SK-N-SH treated with all-trans-retinoic acid at 6 μM for 48 hours (cell line): ENCODE results near the gene UNC5C.

ENCODE experiments used
- ATAC-seq: fragments of 200-7000 bp; cut with Tn5 transposase; 3 replicates; pipeline ENCODE4 v1.9.1; 2020; ENCODE audit warnings: mild to moderate bottlenecking, moderate library complexity
- ARNTL ChIP-seq: fragments of 450-650 bp; formaldehyde crosslinking; IDR thresholded peaks from 2 replicates; pipeline ENCODE4 v1.5.0; 2020; ENCODE audit warnings: low read depth, mild to moderate bottlenecking, moderate library complexity, borderline replicate concordance
- BACH2 ChIP-seq: fragments of 250-450 bp; sonication (Bioruptor Pico); IDR thresholded peaks from 2 replicates; pipeline ENCODE4 v1.9.0; 2021; ENCODE audit warnings: mild to moderate bottlenecking, borderline replicate concordance
- CREB5 ChIP-seq: fragments of 250-450 bp; sonication (Bioruptor Pico); IDR thresholded peaks from 2 replicates; pipeline ENCODE4 v1.5.1; 2020; ENCODE audit warnings: low read depth, mild to moderate bottlenecking, moderate library complexity
- CSDC2 ChIP-seq: fragments of 250-450 bp; sonication (Bioruptor Pico); IDR thresholded peaks from 2 replicates; pipeline ENCODE4 v1.5.0; 2020; ENCODE audit warnings: mild to moderate bottlenecking, moderate library complexity
- CSRNP3 ChIP-seq: fragments of 250-450 bp; sonication (Bioruptor Pico); IDR thresholded peaks from 2 replicates; pipeline ENCODE4 v1.5.1; 2021; ENCODE audit warnings: mild to moderate bottlenecking, moderate library complexity
- ESRRG ChIP-seq: fragments of 250-450 bp; sonication (Bioruptor Pico); IDR thresholded peaks from 2 replicates; pipeline ENCODE4 v1.6.1; 2021; ENCODE audit warnings: mild to moderate bottlenecking
- GLIS3 ChIP-seq: fragments of 250-450 bp; sonication (Bioruptor Pico); IDR thresholded peaks from 2 replicates; pipeline ENCODE4 v1.5.0; 2020; ENCODE audit warnings: mild to moderate bottlenecking, moderate library complexity
- ISL1 ChIP-seq: fragments of 250-450 bp; sonication (Bioruptor Pico); IDR thresholded peaks from 2 replicates; pipeline ENCODE4 v2.1.2; 2022; ENCODE audit warnings: mild to moderate bottlenecking, moderate library complexity
- OSR1 ChIP-seq: fragments of 250-450 bp; sonication (Bioruptor Pico); IDR thresholded peaks from 2 replicates; pipeline ENCODE4 v1.8.0; 2022; ENCODE audit warnings: moderate library complexity, mild to moderate bottlenecking, inconsistent platforms
- PATZ1 ChIP-seq: fragments of 250-450 bp; sonication (Bioruptor Pico); IDR thresholded peaks from 2 replicates; pipeline ENCODE4 v1.8.0; 2020; ENCODE audit warnings: mild to moderate bottlenecking, moderate library complexity, borderline replicate concordance
- POU6F1 ChIP-seq: fragments of 250-450 bp; sonication (Bioruptor Pico); IDR thresholded peaks from 2 replicates; pipeline ENCODE4 v1.8.0; 2021; ENCODE audit warnings: low read depth, mild to moderate bottlenecking, moderate library complexity, borderline replicate concordance
- SNAI2 ChIP-seq: fragments of 250-450 bp; sonication (Bioruptor Pico); IDR thresholded peaks from 2 replicates; pipeline ENCODE4 v1.5.0; 2020; ENCODE audit warnings: mild to moderate bottlenecking, moderate library complexity
- TCF4 ChIP-seq: fragments of 250-450 bp; sonication (Bioruptor Pico); IDR thresholded peaks from 2 replicates; pipeline ENCODE4 v1.8.0; 2021; ENCODE audit warnings: mild to moderate bottlenecking, moderate library complexity, borderline replicate concordance
- TOX ChIP-seq: fragments of 250-450 bp; sonication (Bioruptor Pico); IDR thresholded peaks from 2 replicates; pipeline ENCODE4 v1.8.0; 2021; ENCODE audit warnings: mild to moderate bottlenecking, moderate library complexity, borderline replicate concordance
- TSHZ2 ChIP-seq: fragments of 250-450 bp; sonication (Bioruptor Pico); IDR thresholded peaks from 2 replicates; pipeline ENCODE4 v1.5.0; 2020; ENCODE audit warnings: mild to moderate bottlenecking, moderate library complexity
- ZC3H10 ChIP-seq: fragments of 250-450 bp; sonication (Bioruptor Pico); IDR thresholded peaks from 2 replicates; pipeline ENCODE4 v1.5.1; 2021; ENCODE audit warnings: mild to moderate bottlenecking, moderate library complexity
- ZFP30 ChIP-seq: fragments of 450-650 bp; formaldehyde crosslinking; IDR thresholded peaks from 2 replicates; pipeline ENCODE4 v1.5.0; 2022; ENCODE audit warnings: mild to moderate bottlenecking, moderate library complexity
- ZNF565 ChIP-seq: fragments of 450-650 bp; formaldehyde crosslinking; conservative IDR thresholded peaks from 2 replicates; pipeline ENCODE4 v1.5.0; 2020; ENCODE audit warnings: low read depth, mild to moderate bottlenecking, moderate library complexity
- ZNF70 ChIP-seq: fragments of 450-650 bp; formaldehyde crosslinking; IDR thresholded peaks from 2 replicates; pipeline ENCODE4 v1.5.0; 2020; ENCODE audit warnings: mild to moderate bottlenecking, moderate library complexity
- ZNF8 ChIP-seq: fragments of 450-650 bp; formaldehyde crosslinking; IDR thresholded peaks from 2 replicates; pipeline ENCODE4 v1.5.0; 2020; ENCODE audit warnings: mild to moderate bottlenecking, moderate library complexity

The UNC5C gene

GRCh38 chr4:95594013-95594412 is 45.2 kb upstream of the UNC5C start:
- no peak for ATAC-seq
- TF ChIP-seq SNAI2 (CRISPR knock-in tag) (no peak), GLIS3 (CRISPR knock-in tag) (no peak), ZNF70 (CRISPR knock-in tag) (no peak), ISL1 (CRISPR knock-in tag) (no peak), CSDC2 (CRISPR knock-in tag) (no peak), CREB5 (no peak), ARNTL (no peak)

GRCh38 chr4:95591278-95591677 is 42.5 kb upstream of the UNC5C start:
- no peak for TF ChIP-seq TOX (CRISPR knock-in tag)
- no peak for TF ChIP-seq CSDC2 (CRISPR knock-in tag)
- TF ChIP-seq CREB5: no peak
- TF ChIP-seq PATZ1: no peak
- TF ChIP-seq OSR1 (CRISPR knock-in tag): no peak
- no peak for TF ChIP-seq BACH2 (CRISPR knock-in tag)
- no peak for TF ChIP-seq GLIS3 (CRISPR knock-in tag)
- TF ChIP-seq ZNF565: no peak
- no peak for TF ChIP-seq ARNTL
- no peak for TF ChIP-seq TCF4 (CRISPR knock-in tag)
- TF ChIP-seq POU6F1 (CRISPR knock-in tag): no peak
- no peak for TF ChIP-seq ZNF8
- TF ChIP-seq ZNF70 (CRISPR knock-in tag): no peak
- no peak for TF ChIP-seq TSHZ2 (CRISPR knock-in tag)
- TF ChIP-seq ZC3H10 (CRISPR knock-in tag): no peak
- no peak for TF ChIP-seq SNAI2 (CRISPR knock-in tag)

GRCh38 chr4:95590615-95591014 is 41.8 kb upstream of the UNC5C start:
- ATAC-seq: no peak
- no peak for TF ChIP-seq ZNF70 (CRISPR knock-in tag)
- no peak for TF ChIP-seq ARNTL
- no peak for TF ChIP-seq PATZ1
- TF ChIP-seq ZNF8: no peak
- TF ChIP-seq ZFP30 (CRISPR knock-in tag): no peak
- TF ChIP-seq ZNF565: no peak
- no peak for TF ChIP-seq ISL1 (CRISPR knock-in tag)
- TF ChIP-seq CSRNP3 (CRISPR knock-in tag): no peak
- no peak for TF ChIP-seq CREB5
- TF ChIP-seq ESRRG (CRISPR knock-in tag): no peak
- TF ChIP-seq OSR1 (CRISPR knock-in tag): no peak
- no peak for TF ChIP-seq CSDC2 (CRISPR knock-in tag)
- TF ChIP-seq POU6F1 (CRISPR knock-in tag): no peak

More at GRCh38 chr4:95591278-95591677, 42.5 kb upstream of the UNC5C start:
- no peak for ATAC-seq
